ENCODE results near the gene KANK2.
A peak's percentile ranks its signal among the peaks of the same experiment; 100 is the strongest.
"Not testable (repeated sequence)": the region's sequence is repeated elsewhere in the genome, so short reads cannot be mapped to it uniquely, and the experiment has no call there.

Gene KANK2

GRCh38 chr19:11137542-11138384 is 59.6 kb downstream of the KANK2 start:
- peak; percentile 72 for DNase-seq

- DNase-seq = no peak
Observed at GRCh38 chr19:11136400-11137101, 60.8 kb downstream of the KANK2 start.

DNA sequence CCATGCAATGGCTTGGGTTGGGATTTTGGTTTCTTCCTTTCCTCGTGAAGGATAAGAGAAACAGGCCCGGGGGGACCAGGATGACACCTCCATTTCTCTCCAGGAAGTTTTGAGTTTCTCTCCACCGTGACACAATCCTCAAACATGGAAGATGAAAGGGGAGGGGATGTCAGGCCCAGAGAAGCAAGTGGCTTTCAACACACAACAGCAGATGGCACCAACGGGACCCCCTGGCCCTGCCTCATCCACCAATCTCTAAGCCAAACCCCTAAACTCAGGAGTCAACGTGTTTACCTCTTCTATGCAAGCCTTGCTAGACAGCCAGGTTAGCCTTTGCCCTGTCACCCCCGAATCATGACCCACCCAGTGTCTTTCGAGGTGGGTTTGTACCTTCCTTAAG is 65.9 kb downstream of the KANK2 start:
- no peak for DNase-seq

DNA sequence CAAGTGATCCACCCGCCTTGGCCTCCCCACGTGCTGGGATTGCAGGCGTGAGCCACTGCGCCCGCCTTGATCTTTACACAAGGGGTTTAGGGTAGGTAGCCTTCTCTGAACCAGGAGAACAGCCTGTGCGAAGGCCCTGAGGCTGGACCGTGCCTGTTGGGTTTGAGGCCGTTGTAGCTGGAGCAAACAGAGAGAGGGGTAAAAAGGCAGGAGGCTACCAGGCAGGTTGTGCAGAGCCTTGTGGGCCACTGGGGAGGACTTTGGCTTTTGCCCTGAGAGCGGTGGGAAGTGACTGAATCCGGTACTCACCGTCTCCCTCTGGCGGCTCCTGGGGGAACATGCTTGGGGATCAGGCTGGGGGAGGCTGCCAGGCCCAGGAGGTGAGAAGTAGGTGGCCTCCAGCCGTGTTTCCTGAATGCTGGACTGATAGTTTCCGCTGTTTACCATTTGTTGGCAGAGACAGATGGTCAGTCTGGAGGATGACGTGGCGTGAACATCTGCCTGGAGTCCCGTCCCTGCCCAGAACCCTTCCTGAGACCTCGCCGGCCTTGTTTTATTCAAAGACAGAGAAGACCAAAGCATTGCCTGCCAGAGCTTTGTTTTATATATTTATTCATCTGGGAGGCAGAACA is 66.4 kb downstream of the KANK2 start:
- peak; percentile 81 for DNase-seq

- DNase-seq = no peak
Observed at GRCh38 chr19:11127905-11128304, 69.4 kb downstream of the KANK2 start.

- peak; percentile 84 for DNase-seq
Observed at GRCh38 chr19:11125994-11126685, 71.2 kb downstream of the KANK2 start.

DNA sequence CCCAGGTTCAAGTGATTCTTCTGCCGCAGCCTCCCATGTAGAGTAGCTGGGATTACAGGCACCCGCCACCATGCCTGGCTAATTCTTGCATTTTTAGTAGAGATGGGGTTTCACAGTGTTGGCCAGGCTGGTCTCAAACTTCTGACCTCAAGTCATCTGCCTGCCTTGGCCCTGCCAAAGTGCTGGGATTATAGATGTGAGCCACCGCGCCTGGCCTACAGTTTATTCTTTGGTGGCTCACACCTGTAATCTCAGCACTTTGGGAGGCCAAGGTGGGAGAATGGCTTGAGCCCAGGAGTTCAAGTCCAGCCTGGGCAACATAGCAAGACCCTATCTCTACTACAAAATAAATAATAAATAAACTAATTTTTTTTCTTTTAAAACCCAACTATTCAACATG is 73.2 kb downstream of the KANK2 start:
- DNase-seq = not testable (repeated sequence)

DNA sequence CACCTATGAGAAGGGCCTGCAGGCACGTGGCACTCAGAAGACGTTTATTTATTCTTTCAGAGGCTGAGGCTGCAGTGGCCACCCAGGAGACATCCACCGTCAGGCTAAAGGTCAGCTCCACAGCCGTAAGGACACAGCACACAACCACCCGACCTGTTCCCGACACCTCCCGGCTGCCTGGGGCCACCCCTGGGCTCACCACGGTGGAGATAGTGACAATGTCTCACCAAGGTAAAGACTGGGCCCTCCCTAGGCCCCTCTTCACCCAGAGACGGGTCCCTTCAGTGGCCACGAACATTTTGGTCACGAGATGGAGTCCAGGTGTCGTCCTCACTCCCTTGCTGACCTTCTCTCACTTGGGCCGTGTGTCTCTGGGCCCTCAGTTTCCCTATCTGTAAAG is 74.2 kb downstream of the KANK2 start:
- no peak for DNase-seq

- DNase-seq = not testable (repeated sequence)
Observed at GRCh38 chr19:11121963-11122362, 75.4 kb downstream of the KANK2 start.

DNA sequence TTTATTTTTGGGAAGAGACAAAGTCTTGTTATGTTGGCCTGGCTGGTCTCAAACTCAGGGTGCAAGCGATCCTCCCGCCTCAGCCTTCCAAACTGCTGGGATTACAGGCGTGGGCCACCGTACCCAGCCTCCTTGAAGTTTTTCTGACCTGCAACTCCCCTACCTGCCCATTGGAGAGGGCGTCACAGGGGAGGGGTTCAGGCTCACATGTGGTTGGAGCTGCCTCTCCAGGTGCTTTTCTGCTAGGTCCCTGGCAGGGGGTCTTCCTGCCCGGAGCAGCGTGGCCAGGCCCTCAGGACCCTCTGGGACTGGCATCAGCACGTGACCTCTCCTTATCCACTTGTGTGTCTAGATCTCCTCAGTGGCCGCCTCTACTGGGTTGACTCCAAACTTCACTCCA is 80.8 kb downstream of the KANK2 start:
- no peak for DNase-seq

DNA sequence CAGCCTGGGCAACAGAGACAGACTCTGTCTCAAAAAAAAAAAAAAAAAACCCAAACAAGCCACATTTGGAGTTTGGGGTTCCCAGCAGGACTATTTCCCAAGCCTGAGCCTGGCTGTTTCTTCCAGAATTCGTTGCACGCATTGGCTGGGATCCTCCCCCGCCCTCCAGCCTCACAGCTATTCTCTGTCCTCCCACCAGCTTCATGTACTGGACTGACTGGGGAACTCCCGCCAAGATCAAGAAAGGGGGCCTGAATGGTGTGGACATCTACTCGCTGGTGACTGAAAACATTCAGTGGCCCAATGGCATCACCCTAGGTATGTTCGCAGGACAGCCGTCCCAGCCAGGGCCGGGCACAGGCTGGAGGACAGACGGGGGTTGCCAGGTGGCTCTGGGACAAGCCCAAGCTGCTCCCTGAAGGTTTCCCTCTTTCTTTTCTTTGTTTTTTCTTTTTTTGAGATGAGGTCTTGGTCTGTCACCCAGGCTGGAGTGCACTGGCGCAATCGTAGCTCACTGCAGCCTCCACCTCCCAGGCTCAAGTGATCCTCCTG is 81.4 kb downstream of the KANK2 start:
- DNase-seq = no peak

DNA sequence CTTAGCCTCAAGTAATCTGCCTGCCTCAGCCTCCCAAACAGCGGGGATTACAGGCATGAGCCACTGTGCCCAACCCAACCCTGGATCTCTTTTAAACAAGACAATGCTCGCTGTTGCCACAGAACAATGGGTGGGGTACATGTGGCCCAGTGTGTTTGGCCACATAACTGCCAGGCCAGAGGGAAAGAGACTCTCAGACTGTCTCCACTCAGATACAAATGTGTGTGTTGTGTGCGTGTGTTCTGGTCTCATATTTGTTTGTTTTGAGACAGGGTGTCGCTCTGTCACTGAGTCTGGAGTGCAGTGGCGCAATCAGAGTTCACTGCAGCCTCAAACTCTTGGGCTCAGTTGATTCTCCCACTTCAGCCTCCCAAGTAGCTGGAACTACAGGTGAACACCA is 82.3 kb downstream of the KANK2 start:
- DNase-seq = no peak

All from CD4-positive, alpha-beta T cell treated with Interleukin-6 for 4 hours (primary cell).